ENCODE results near the gene UTS2.

Gene UTS2

DNA sequence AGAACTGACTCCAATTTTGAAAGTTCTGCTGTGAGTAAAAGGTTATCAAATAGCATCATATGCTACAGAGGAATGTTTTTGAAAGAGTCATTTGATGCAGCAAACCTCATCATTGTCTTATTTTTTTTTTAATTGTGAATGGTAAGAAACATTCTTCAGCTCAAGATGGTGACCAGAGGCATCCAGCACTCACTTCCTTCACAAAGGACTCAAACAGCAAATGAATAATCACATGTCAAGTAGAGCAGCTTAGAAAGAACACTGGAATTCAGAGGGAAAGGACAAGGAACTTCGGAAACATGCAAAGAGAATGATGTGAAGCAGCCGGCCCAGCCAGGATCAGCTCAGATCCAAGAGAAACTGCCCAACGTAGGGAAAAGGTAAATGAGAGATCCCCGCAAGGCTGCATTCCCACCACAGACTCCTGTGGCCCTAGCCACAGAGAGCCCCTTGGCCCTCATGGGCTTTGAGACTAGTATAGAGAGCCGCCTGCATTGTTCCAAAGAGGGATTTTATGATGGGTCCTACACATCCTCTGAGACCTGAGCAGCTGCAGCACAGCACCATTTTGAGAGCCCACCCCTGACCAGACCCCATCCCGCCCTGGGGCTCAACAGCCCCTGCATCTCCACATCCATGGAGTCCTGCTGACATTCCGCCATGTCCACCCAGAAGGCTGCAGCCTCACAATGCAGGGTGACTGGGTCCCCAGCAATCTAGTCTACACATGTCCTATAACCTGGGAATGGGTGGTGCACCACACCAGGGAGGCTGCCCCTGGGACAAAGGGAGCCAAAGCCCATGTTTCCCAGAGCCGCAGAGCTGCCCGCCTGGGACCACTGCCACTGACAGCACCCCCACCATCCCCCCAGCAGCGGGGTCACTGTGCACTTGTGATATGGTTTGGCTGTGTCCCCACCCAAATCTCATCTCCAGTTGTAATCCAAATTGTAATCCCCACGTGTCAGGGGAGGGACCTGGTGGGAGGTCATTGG is 21.2 kb upstream of the UTS2 start:
- Histone ChIP-seq H3K4me1 (ENCODE audit: insufficient read depth, low read length) (no peaks in the 10 kb centered on the region), H3K36me3 (ENCODE audit: insufficient read depth, low read length) (no peaks in the 10 kb centered on the region), H3K9ac (ENCODE audit: low read depth, low read length) (no peak overlapping the region), H3K9me3 (ENCODE audit: control insufficient read depth, insufficient read depth, low read length) (no peaks in the 10 kb centered on the region; the same call in 1 of the 2 replicates)

DNA sequence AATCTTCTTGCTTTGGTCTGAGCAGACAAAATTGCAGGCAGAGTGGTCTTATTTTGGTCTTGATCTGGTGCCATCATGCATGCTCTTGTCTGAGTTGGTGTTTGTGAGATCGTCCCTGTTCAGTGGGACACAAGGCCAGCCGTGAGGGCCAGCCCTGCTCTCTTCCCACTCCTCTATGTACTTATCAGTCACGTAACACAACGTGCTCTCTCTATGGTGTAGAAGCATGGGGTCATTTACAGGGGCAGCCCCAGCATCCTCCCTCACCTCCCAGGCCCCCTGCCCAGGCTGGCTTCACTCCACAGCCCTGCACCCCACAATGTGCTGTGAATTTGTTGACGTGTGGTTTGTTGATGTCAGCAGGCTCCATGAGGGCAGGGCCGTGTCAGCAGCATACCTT is 18.3 kb upstream of the UTS2 start:
- Histone ChIP-seq H3K9ac (ENCODE audit: low read depth, low read length) (no peak overlapping the region), H3K4me1 (ENCODE audit: insufficient read depth, low read length) (no peaks in the 10 kb centered on the region), H3K9me3 (ENCODE audit: control insufficient read depth, insufficient read depth, low read length) (no peaks in the 10 kb centered on the region; the same call in 1 of the 2 replicates), H3K36me3 (ENCODE audit: insufficient read depth, low read length) (no peaks in the 10 kb centered on the region)

DNA sequence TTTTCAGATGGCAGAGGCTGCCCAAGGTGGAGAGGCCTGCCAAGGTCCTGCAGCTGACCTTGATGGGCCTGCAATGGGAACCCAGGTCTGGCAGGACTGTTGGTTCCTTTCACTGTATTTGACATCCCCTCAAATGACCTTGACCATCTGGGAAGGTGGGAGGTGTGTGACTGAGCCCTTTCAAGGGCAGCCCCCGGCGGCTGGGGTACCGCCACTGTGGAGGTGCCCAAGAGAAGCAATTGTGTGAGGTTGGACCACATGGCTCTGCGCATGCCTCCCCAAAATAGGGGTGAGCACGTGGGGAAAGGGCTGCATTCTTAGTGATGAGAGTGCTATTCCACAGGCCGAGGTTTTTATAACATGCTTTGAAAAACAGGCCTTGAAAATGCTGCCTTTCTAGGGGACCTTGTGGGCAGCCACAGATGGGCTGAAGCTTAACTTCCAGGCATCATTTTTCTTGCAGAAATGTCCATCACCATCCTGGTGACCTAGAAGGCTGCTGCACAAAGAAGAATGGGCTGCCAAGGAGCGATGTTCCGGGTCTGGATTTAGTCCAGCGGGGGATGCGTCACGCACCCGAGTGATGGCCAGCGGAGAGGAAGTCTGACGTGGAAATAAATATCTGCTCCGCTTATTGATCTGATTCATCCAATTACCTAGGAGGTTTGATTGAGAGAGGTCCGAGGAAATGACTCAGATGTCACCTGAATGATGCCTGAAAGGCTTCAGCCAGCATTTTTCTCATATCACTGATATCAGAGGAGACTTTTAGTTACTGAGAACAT is 16.5 kb upstream of the UTS2 start:
- Histone ChIP-seq H3K9ac (ENCODE audit: low read depth, low read length) (no peak overlapping the region), H3K36me3 (ENCODE audit: insufficient read depth, low read length) (no peaks in the 10 kb centered on the region), H3K9me3 (ENCODE audit: control insufficient read depth, insufficient read depth, low read length) (no peaks in the 10 kb centered on the region), H3K4me1 (ENCODE audit: insufficient read depth, low read length) (no peaks in the 10 kb centered on the region)

DNA sequence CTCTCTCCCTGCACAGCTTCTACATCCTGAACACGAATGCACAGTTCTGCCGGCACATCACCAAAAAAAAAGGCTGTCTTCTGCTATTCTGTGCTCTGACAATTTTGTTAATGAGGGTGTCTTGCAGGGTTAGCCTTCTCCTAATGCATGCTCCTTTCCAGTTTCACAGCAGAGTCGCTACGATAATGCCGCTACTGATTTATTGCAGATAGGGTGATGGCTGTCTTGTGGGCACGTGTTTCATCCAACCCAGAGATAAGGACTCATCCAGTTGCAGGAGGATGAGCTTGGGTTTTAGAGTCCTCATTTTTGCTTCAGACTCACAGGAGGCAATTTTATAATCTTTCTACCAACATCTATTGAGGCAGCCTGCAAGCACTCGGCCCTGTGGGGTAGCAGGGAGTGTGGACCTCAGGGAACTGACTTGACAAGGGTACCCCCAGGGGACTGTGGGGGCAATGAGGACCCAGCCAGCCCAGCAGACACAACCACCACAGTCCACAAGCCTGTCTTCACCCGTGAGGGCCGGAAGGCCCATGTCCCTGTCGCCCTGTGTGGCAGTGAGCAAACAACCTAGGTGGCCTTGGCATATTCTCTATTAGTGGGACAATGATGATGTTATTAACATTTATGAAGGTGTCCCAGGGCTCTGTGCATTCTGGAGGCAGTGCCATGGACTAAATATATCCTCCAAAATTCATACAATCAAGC is 15.4 kb upstream of the UTS2 start:
- H3K36me3 ChIP-seq (ENCODE audit: insufficient read depth, low read length), result no peaks in the 10 kb centered on the region
- no peaks in the 10 kb centered on the region for H3K4me1 ChIP-seq (ENCODE audit: insufficient read depth, low read length)
- H3K9me3 ChIP-seq (ENCODE audit: control insufficient read depth, insufficient read depth, low read length), result no peaks in the 10 kb centered on the region
- no peak overlapping the region for H3K9ac ChIP-seq (ENCODE audit: low read depth, low read length)

DNA sequence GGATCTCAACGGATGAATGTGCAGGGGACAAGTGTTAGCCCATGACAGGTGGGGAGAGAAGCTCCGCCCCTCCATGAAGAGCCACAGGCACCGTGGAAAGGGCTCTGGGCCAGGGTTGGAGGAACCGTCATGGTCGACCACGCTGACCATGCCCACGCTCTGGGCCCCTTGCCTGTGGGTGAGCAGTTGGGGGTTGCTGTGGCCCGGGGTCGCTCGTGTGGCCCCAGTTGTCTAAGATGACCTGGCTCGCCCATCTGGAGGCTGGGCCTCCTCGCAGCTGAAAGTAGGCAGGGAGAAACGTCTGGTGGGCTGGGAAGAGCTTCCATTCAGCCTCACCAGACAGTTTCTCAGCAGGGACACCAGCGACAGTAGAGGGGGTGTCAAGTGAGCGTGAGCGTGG is 13.1 kb upstream of the UTS2 start:
- Histone ChIP-seq H3K9me3 (ENCODE audit: control insufficient read depth, insufficient read depth, low read length) (no peaks in the 10 kb centered on the region), H3K36me3 (ENCODE audit: insufficient read depth, low read length) (no peaks in the 10 kb centered on the region), H3K4me1 (ENCODE audit: insufficient read depth, low read length) (no peaks in the 10 kb centered on the region), H3K9ac (ENCODE audit: low read depth, low read length) (no peak overlapping the region)

DNA sequence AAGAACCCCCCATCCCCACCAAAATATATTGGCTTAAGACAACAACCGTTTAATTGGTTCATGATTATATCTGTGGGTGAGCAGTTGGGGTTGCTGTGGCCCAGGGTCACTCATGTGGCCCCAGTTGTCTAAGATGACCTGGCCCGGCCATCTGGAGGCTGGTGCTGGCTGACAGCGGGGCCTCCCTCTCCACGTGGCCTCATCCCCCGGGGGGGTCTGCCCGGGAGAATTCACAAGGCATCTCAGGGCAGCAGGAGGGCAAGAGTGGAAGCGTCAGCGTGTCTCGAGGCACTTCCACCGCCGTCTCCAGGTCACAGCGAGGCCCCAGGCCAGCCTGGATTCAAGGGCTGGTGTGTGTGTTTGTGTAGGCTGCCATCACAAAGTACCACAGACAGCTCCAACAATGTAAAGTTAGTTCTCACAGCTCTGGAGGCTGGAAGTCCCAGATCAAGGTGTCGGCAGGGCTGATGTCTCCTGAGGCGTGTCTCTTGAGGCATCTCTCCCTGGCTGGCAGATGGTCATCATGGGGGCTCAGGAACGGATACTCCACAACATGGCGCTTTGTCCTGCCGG is 11.0 kb upstream of the UTS2 start:
- H3K36me3 ChIP-seq (ENCODE audit: insufficient read depth, low read length), result no peaks in the 10 kb centered on the region
- no peaks in the 10 kb centered on the region for H3K4me1 ChIP-seq (ENCODE audit: insufficient read depth, low read length)
- no peaks in the 10 kb centered on the region for H3K9me3 ChIP-seq (ENCODE audit: control insufficient read depth, insufficient read depth, low read length)
- no peak overlapping the region for H3K9ac ChIP-seq (ENCODE audit: low read depth, low read length)

DNA sequence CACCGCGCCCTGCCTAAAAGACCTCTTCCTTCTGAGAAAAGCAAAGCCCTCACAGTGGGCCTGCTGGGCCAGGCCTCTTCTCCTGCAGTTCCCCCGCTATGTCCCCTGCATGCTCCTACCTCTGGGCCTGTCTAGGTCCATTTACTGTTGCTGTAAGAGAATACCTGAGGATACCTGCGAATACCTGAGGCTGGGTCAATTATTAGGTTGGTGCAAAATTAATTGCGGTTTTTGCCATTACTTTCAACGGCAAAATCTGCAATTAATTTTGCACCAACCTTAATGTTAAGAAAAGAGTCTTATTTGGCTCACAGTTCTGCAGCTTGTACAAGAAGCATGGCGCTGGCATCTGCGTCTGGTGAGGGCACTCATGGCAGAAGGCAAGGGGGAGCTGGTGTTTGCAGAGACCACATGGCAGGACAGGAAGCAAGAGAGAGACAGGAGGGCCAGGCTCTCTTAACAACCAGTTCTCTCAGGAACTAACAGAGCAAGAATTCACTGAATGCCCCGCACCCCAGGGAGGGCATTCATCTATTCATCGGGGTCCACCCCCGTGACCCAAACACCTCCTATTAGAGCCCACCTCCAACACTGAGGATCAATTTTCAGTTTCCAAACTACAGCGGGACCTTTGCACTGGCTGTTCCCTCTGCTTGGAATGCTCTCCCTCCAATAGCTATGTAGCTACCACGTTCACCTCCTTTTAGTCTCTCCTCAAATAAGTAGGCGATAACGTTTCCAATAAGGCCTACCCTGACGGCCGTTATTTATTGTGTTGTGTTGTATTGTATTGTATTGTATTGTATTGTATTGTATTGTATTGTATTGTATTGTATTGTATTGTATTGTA is 9.6 kb upstream of the UTS2 start:
- H3K9me3 ChIP-seq (ENCODE audit: control insufficient read depth, insufficient read depth, low read length), result no peaks in the 10 kb centered on the region
- H3K9ac ChIP-seq (ENCODE audit: low read depth, low read length), result no peak overlapping the region

DNA sequence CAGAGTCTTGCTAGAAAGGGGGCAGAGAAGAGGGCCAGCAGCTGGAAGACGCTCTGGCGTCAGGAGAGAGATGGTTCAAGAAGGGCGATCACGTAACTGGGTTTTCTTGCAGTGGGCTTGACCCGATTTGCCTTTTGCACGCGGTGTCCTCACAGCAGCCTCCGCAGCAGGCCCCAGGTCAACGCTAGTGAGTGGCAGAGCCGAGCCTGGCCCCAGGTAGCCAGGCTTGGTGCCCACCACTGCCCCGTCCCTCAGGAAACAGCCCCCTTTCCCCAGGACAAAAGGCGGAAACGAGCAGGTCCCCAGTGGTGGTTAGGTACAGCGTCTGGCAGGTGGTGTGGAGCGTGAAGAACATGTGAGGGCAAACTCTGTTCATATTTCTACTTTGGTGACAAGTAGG is 8.6 kb upstream of the UTS2 start:
- Histone ChIP-seq H3K9me3 (ENCODE audit: control insufficient read depth, insufficient read depth, low read length) (no peaks in the 10 kb centered on the region), H3K36me3 (ENCODE audit: insufficient read depth, low read length) (no peaks in the 10 kb centered on the region)

More for the DNA sequence above, 9.6 kb upstream of the UTS2 start:
- Histone ChIP-seq H3K4me1 (ENCODE audit: insufficient read depth, low read length) (no peaks in the 10 kb centered on the region), H3K36me3 (ENCODE audit: insufficient read depth, low read length) (no peaks in the 10 kb centered on the region)

DNA sequence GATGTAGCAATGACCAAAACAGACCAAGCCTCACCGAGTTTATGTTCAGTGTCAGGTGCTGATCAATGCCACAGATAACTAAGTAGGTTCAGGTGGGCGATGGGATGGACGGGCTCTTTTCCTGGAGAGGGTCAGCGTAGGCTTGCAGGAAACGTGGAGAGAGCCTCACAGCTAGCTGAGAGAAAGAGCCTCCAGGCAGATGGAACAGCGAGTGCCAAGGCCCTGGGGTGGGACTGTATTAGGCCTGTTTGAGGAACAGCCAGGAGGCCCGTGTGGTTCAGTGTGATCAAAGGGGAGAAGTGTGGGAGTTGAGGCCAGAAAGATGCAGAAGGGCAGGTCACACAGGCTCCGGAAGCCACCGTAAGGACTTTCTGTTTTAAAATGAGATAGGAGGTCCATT is 7.3 kb upstream of the UTS2 start:
- Histone ChIP-seq H3K36me3 (ENCODE audit: insufficient read depth, low read length) (no peaks in the 10 kb centered on the region), H3K9ac (ENCODE audit: low read depth, low read length) (no peak overlapping the region), H3K4me1 (ENCODE audit: insufficient read depth, low read length) (no peaks in the 10 kb centered on the region; the same call in 1 of the 2 replicates), H3K9me3 (ENCODE audit: control insufficient read depth, insufficient read depth, low read length) (no peaks in the 10 kb centered on the region)

More for the DNA sequence above, 8.6 kb upstream of the UTS2 start:
- H3K9ac ChIP-seq (ENCODE audit: low read depth, low read length), result no peak overlapping the region
- H3K4me1 ChIP-seq (ENCODE audit: insufficient read depth, low read length), result no peaks in the 10 kb centered on the region; the same call in 1 of the 2 replicates

DNA sequence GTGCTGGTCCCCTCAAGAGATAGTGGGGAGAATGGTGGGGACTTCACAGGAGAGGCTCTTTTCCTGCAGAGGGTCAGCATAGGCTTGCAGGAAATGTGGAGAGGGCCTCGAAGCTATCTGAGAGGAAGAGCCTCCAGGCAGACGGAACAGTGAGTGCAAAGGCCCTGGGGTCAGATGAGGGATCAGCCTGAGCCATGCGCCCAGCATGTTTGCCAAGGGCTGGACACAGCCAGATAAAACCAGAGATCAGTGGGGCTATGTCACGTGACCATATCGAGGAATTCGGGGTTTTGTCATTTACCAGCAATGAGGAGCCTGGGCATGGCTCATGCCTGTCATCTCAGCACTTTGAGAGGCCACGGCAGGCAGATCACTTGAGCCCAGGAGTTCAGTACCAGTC is 6.5 kb upstream of the UTS2 start:
- Histone ChIP-seq H3K9ac (ENCODE audit: low read depth, low read length) (no peak overlapping the region), H3K4me1 (ENCODE audit: insufficient read depth, low read length) (no peaks in the 10 kb centered on the region; the same call in 1 of the 2 replicates), H3K36me3 (ENCODE audit: insufficient read depth, low read length) (no peaks in the 10 kb centered on the region), H3K9me3 (ENCODE audit: control insufficient read depth, insufficient read depth, low read length) (no peaks in the 10 kb centered on the region)

DNA sequence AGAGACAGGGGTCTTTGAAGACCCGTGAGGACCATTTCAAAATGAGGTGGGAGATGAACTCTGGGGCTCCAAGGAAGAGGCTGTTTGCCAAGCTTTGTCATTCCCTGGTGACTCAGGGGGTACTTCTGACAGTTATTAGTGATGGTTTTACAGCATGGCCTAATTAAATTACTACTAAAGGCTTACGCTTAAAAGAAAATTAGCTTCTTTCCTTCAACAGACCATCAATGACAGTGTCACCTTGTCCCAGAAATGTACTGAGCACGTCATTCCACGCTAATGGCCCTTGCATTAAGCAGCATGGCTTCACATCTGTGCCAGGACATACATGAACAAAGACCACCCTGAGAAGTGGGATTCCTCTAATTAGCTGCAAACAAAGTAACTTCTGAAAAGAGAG is 5.1 kb upstream of the UTS2 start:
- Histone ChIP-seq H3K9ac (ENCODE audit: low read depth, low read length) (no peak overlapping the region), H3K9me3 (ENCODE audit: control insufficient read depth, insufficient read depth, low read length) (no peaks in the 10 kb centered on the region), H3K36me3 (ENCODE audit: insufficient read depth, low read length) (no peaks in the 10 kb centered on the region), H3K4me1 (ENCODE audit: insufficient read depth, low read length) (no peaks in the 10 kb centered on the region; the same call in none of the 2 replicates)

DNA sequence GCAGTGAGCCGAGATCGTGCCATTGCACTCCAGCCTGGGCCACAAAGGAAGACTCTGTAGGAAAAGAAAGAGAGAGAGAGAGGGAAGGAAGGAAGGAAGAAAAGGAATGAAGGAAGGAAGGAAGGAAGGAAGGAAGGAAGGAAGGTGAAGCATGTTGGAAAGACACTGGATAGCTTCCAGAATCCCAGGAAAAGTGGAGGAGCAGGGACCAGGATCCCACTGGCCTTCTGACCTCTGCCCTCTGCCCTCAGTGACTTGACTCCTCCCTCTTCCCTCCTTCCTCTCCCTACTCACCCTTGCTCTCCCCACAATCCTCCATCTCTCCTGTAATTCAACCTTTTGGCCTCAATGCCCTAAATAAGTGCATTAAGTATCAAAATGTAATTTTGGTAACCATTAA is 4.1 kb upstream of the UTS2 start:
- Histone ChIP-seq H3K9ac (ENCODE audit: low read depth, low read length) (no peak overlapping the region), H3K9me3 (ENCODE audit: control insufficient read depth, insufficient read depth, low read length) (no peaks in the 10 kb centered on the region), H3K36me3 (ENCODE audit: insufficient read depth, low read length) (no peaks in the 10 kb centered on the region), H3K4me1 (ENCODE audit: insufficient read depth, low read length) (no peaks in the 10 kb centered on the region; the same call in none of the 2 replicates)

DNA sequence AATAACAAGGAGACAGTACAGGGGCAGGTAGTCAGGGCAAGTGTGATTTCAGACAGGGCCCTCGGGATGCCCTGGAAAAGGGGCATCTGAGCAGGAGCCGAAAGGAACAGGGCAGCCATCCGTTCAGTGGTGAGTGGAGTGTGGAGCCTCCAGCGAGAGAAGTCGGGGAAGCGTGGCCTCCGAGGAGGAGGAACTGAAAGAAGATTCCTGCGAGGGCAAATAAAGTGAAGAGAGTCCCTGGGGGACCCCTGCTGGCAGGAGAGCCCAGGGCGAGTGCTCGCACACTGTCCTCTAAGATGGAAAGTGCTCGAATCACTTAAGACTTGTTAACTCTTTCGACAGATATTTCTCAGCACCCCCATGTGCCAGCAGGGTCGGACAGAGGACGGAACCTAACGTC is 3.5 kb upstream of the UTS2 start:
- Histone ChIP-seq H3K9ac (ENCODE audit: low read depth, low read length) (no peak overlapping the region; the same call in 1 of the 2 replicates), H3K4me1 (ENCODE audit: insufficient read depth, low read length) (no peaks in the 10 kb centered on the region; the same call in none of the 2 replicates), H3K36me3 (ENCODE audit: insufficient read depth, low read length) (no peaks in the 10 kb centered on the region), H3K9me3 (ENCODE audit: control insufficient read depth, insufficient read depth, low read length) (no peaks in the 10 kb centered on the region)
